ENCODE results near the gene ERRFI1. TPM values are rescaled to one million over a fixed set of nuclear protein-coding genes. Genes with fewer than 3 reads are reported as not detected.

ERRFI1 gene
- total RNA-seq, 1 experiment from 2014 or later = 44.6 TPM

DNA sequence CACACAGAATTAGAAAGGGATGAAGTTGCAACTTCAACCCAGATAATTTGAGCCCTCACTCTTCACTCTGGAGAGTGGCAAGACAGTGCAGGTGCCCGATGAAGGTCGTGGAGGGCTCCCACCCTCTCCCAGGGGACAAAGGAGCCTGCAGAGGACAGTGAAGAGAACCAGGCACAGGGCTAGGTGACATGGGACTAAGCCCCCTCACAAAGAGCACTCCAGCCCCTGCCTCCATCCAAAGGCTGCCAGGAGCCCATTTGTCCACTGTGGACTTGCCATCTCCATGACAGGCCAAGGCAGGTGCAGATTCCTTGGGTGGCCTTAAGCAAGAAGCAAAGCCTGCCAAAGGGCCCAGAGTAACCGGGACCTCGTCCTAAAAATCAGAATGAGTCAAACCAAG is 15.1 kb downstream of the ERRFI1 start:
- CTCF ChIA-PET = interaction anchor here (0.6 to 1.3 kb wide), 4 partner anchors 36 to 304 kb away, joined by 3 to 5 read pairs (median 4); no protein-coding TSS in a partner anchor
- TF ChIP-seq CREB1 (CRISPR knock-in tag; IDR thresholded peaks at IDR 0.05) (no peak), RELA (CRISPR knock-in tag; IDR thresholded peaks at IDR 0.05; ENCODE audit: borderline replicate concordance) (no peak)

DNA sequence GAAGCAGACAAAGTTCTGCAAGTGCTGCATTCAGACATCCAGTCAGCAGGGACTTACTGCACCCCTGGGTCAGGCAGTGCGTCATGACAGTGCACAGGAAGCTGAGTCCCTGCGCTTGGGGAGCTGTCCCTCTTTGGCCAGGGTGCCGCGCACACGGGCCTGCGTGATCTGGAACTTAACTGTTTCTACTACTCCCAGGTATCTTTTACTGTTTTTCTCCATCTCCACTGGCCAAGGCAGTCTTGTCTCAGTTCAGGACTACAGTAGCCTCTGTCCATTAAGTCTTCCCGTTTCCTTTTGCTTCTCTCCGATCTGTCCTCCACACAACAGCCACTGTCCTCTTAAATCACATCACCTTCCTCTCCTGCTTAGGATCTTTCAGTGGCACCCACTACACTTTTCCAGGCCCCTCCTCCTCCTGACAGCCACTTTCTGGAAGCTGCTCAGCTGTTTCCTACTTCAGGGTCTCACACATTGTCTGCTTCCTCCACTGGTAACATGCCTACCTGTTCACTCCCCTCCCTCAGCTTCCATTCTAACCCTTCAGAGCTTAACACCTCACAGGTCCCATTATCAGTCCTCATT is 15.9 kb downstream of the ERRFI1 start:
- TF ChIP-seq, protein P1, sequence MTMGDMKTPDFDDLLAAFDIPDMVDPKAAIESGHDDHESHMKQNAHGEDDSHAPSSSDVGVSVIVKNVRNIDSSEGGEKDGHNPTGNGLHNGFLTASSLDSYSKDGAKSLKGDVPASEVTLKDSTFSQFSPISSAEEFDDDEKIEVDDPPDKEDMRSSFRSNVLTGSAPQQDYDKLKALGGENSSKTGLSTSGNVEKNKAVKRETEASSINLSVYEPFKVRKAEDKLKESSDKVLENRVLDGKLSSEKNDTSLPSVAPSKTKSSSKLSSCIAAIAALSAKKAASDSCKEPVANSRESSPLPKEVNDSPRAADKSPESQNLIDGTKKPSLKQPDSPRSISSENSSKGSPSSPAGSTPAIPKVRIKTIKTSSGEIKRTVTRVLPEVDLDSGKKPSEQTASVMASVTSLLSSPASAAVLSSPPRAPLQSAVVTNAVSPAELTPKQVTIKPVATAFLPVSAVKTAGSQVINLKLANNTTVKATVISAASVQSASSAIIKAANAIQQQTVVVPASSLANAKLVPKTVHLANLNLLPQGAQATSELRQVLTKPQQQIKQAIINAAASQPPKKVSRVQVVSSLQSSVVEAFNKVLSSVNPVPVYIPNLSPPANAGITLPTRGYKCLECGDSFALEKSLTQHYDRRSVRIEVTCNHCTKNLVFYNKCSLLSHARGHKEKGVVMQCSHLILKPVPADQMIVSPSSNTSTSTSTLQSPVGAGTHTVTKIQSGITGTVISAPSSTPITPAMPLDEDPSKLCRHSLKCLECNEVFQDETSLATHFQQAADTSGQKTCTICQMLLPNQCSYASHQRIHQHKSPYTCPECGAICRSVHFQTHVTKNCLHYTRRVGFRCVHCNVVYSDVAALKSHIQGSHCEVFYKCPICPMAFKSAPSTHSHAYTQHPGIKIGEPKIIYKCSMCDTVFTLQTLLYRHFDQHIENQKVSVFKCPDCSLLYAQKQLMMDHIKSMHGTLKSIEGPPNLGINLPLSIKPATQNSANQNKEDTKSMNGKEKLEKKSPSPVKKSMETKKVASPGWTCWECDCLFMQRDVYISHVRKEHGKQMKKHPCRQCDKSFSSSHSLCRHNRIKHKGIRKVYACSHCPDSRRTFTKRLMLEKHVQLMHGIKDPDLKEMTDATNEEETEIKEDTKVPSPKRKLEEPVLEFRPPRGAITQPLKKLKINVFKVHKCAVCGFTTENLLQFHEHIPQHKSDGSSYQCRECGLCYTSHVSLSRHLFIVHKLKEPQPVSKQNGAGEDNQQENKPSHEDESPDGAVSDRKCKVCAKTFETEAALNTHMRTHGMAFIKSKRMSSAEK (CRISPR knock-in tag; IDR thresholded peaks at IDR 0.05; ENCODE audit: borderline replicate concordance) = no peak
- TF ChIP-seq ZNF232 (CRISPR knock-in tag; IDR thresholded peaks at IDR 0.05) (no peak), ETV6 (CRISPR knock-in tag; IDR thresholded peaks at IDR 0.05) (no peak), CBFB (CRISPR knock-in tag; IDR thresholded peaks at IDR 0.05; ENCODE audit: low read depth) (no peak)
- TF ChIP-seq, protein P2, sequence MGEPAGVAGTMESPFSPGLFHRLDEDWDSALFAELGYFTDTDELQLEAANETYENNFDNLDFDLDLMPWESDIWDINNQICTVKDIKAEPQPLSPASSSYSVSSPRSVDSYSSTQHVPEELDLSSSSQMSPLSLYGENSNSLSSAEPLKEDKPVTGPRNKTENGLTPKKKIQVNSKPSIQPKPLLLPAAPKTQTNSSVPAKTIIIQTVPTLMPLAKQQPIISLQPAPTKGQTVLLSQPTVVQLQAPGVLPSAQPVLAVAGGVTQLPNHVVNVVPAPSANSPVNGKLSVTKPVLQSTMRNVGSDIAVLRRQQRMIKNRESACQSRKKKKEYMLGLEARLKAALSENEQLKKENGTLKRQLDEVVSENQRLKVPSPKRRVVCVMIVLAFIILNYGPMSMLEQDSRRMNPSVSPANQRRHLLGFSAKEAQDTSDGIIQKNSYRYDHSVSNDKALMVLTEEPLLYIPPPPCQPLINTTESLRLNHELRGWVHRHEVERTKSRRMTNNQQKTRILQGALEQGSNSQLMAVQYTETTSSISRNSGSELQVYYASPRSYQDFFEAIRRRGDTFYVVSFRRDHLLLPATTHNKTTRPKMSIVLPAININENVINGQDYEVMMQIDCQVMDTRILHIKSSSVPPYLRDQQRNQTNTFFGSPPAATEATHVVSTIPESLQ (CRISPR knock-in tag; IDR thresholded peaks at IDR 0.05) = no peak
- DNase-seq (ENCODE audit: low spot score) (no peak), ATAC-seq (no peak)
- H3K27ac Mint-ChIP-seq = peak overlapping the region; percentile 81
- CTCF ChIA-PET = no interaction called here
- H3K36me3 Mint-ChIP-seq = peaks cover 39% of the 10 kb centered on the region
- peaks cover 21% of the 10 kb centered on the region for H3K4me1 Mint-ChIP-seq
- H3K4me3 Mint-ChIP-seq = no peak overlapping the region
- H3K27me3 Mint-ChIP-seq (ENCODE audit: low read depth) = no peaks in the 10 kb centered on the region
- POLR2A ChIA-PET = no interaction called here
- no peaks in the 10 kb centered on the region for H3K9me3 Mint-ChIP-seq

More for the DNA sequence above, 15.1 kb downstream of the ERRFI1 start:
- no peak for ATAC-seq
- H3K4me3 Mint-ChIP-seq = no peak overlapping the region
- H3K27me3 Mint-ChIP-seq (ENCODE audit: low read depth) = no peaks in the 10 kb centered on the region
- H3K9me3 Mint-ChIP-seq = no peaks in the 10 kb centered on the region
- POLR2A ChIA-PET = no interaction called here
- H3K36me3 Mint-ChIP-seq = peaks cover 39% of the 10 kb centered on the region
- no peak for DNase-seq (ENCODE audit: low spot score)
- H3K4me1 Mint-ChIP-seq = peaks cover 22% of the 10 kb centered on the region
- no peak overlapping the region for H3K27ac Mint-ChIP-seq

DNA sequence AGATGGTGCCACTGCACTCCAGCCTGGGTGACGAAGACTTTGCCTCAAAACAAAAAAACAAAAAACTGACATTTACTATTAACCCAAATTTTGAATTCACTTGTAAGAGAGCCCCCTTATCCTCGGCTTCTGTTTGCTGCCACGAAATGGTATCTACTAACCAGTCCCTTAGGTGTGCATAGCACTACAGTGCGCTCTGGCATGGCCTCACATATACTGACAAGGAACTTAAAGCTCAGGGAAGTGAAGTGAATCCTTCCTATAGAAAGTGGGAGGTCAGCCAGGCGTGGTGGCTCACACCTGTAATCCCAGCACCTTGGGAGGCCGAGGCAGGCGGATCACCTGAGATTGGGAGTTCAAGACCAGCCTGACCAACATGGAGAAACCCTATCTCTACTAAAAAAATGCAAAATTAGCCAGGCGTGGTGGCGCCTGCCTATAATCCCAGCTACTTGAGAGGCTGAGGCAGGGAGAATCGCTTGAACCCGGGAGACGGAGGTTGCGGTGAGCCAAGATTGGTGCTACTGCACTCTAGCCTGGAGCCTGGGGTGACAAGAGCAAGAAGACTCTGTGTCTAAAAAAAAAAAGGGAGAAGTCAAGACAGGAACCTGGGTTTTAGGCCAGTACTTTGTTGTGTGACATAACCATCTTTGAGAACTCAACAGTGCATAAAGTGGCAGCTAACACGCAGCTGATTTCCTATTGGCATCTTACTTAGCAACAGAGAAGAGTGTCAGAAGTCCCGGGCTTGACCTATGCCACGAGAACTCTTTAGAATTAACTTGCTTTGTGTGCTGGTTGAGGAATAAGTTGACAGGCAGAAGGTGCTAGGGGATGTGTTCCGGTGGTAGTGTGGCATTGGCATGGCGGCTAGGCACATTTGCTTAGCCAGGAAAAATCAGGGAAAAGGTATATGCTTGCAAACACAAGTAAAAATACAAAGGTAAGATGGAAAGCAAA is 16.8 kb downstream of the ERRFI1 start:
- Mint-ChIP-seq H3K4me1 (peaks cover 25% of the 10 kb centered on the region), H3K4me3 (no peak overlapping the region), H3K27ac (peak overlapping the region; percentile 78), H3K27me3 (ENCODE audit: low read depth) (no peaks in the 10 kb centered on the region), H3K36me3 (peaks cover 33% of the 10 kb centered on the region), H3K9me3 (no peaks in the 10 kb centered on the region)
- DNase-seq (ENCODE audit: low spot score) (no peak), ATAC-seq (no peak)
- POLR2A ChIA-PET = no interaction called here
- CTCF ChIA-PET = interaction anchor here (0.5 kb wide), 1 partner anchor 434 kb away, joined by 5 read pairs; no protein-coding TSS in a partner anchor
- TF ChIP-seq ZNF416 (CRISPR knock-in tag; IDR thresholded peaks at IDR 0.05) (no peak), CREM (CRISPR knock-in tag; IDR thresholded peaks at IDR 0.05) (no peak), ZNF138 (CRISPR knock-in tag; conservative IDR thresholded peaks at IDR 0.05) (no peak), ATF1 (CRISPR knock-in tag; IDR thresholded peaks at IDR 0.05) (no peak), TEAD1 (CRISPR knock-in tag; IDR thresholded peaks at IDR 0.05) (no peak), JAZF1 (CRISPR knock-in tag; IDR thresholded peaks at IDR 0.05) (no peak)
- TF ChIP-seq, protein P3, sequence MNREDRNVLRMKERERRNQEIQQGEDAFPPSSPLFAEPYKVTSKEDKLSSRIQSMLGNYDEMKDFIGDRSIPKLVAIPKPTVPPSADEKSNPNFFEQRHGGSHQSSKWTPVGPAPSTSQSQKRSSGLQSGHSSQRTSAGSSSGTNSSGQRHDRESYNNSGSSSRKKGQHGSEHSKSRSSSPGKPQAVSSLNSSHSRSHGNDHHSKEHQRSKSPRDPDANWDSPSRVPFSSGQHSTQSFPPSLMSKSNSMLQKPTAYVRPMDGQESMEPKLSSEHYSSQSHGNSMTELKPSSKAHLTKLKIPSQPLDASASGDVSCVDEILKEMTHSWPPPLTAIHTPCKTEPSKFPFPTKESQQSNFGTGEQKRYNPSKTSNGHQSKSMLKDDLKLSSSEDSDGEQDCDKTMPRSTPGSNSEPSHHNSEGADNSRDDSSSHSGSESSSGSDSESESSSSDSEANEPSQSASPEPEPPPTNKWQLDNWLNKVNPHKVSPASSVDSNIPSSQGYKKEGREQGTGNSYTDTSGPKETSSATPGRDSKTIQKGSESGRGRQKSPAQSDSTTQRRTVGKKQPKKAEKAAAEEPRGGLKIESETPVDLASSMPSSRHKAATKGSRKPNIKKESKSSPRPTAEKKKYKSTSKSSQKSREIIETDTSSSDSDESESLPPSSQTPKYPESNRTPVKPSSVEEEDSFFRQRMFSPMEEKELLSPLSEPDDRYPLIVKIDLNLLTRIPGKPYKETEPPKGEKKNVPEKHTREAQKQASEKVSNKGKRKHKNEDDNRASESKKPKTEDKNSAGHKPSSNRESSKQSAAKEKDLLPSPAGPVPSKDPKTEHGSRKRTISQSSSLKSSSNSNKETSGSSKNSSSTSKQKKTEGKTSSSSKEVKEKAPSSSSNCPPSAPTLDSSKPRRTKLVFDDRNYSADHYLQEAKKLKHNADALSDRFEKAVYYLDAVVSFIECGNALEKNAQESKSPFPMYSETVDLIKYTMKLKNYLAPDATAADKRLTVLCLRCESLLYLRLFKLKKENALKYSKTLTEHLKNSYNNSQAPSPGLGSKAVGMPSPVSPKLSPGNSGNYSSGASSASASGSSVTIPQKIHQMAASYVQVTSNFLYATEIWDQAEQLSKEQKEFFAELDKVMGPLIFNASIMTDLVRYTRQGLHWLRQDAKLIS (CRISPR knock-in tag; IDR thresholded peaks at IDR 0.05; ENCODE audit: borderline replicate concordance) = no peak
- TF ChIP-seq, protein P4, sequence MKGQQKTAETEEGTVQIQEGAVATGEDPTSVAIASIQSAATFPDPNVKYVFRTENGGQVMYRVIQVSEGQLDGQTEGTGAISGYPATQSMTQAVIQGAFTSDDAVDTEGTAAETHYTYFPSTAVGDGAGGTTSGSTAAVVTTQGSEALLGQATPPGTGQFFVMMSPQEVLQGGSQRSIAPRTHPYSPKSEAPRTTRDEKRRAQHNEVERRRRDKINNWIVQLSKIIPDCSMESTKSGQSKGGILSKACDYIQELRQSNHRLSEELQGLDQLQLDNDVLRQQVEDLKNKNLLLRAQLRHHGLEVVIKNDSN (CRISPR knock-in tag; IDR thresholded peaks at IDR 0.05) = no peak
- TF ChIP-seq, protein P5, sequence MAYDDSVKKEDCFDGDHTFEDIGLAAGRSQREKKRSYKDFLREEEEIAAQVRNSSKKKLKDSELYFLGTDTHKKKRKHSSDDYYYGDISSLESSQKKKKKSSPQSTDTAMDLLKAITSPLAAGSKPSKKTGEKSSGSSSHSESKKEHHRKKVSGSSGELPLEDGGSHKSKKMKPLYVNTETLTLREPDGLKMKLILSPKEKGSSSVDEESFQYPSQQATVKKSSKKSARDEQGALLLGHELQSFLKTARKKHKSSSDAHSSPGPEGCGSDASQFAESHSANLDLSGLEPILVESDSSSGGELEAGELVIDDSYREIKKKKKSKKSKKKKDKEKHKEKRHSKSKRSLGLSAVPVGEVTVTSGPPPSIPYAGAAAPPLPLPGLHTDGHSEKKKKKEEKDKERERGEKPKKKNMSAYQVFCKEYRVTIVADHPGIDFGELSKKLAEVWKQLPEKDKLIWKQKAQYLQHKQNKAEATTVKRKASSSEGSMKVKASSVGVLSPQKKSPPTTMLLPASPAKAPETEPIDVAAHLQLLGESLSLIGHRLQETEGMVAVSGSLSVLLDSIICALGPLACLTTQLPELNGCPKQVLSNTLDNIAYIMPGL (CRISPR knock-in tag; IDR thresholded peaks at IDR 0.05) = no peak
- TF ChIP-seq, protein P6, sequence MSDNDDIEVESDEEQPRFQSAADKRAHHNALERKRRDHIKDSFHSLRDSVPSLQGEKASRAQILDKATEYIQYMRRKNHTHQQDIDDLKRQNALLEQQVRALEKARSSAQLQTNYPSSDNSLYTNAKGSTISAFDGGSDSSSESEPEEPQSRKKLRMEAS (CRISPR knock-in tag; IDR thresholded peaks at IDR 0.05) = no peak

Measured in WTC11 (cell line).